Measurements from ENCODE around the gene SYT9. TPM values are rescaled to one million over a fixed set of nuclear protein-coding genes. Genes with fewer than 3 reads are reported as not detected.

Gene SYT9
- total and polyA plus RNA-seq, 2 donors (not counting 1 experiment from before 2014, with no cell fraction given) = not detected

GRCh38 chr11:7484131-7484530 lies 232.4 kb downstream of the SYT9 start:
- no peak overlapping the region for H3K9ac ChIP-seq (ENCODE audit: low read length)
- ATAC-seq (ENCODE audit: low read depth) = no peak
- ChIA-PET CTCF (interaction anchor here (1.0 kb wide), 1 partner anchor 37 kb away, joined by 3 read pairs; no protein-coding TSS in a partner anchor), POLR2A (no interaction called here)
- TF ChIP-seq EZH2 (IDR thresholded peaks at IDR 0.05; ENCODE audit: borderline replicate concordance, insufficient read depth, low read depth, low read length, poor library complexity, severe bottlenecking) = no peak
- TF ChIP-seq CTCF (IDR thresholded peaks at IDR 0.05) = no peak
- H3K4me3 Mint-ChIP-seq = no peak overlapping the region
- H3K4me1 Mint-ChIP-seq = no peaks in the 10 kb centered on the region
- H3K4me3 ChIP-seq (ENCODE audit: control extremely low read depth in 1 of 5, extremely low read depth in 1 of 5, insufficient read depth in 1 of 5, low read depth in 2 of 5, low read length in 4 of 5) = no peak overlapping the region
- H3K27me3 ChIP-seq (replicated peaks in 1 of 4; ENCODE audit: control extremely low read depth in 1 of 4, control insufficient read depth in 3 of 4, insufficient read depth in 4 of 4, low read length in 3 of 4) = no peaks in the 10 kb centered on the region
- H3K9me3 Mint-ChIP-seq (ENCODE audit: insufficient read depth) = no peaks in the 10 kb centered on the region
- no peaks in the 10 kb centered on the region for H3K36me3 ChIP-seq (replicated peaks in 1 of 2; ENCODE audit: control extremely low read depth in 1 of 2, control insufficient read depth in 1 of 2, extremely low read depth in 1 of 2, insufficient read depth in 2 of 2, low read length in 1 of 2)
- no peak overlapping the region for H3K27ac Mint-ChIP-seq
- H4K20me1 ChIP-seq (ENCODE audit: control insufficient read depth, insufficient read depth, low read length, poor library complexity, severe bottlenecking) = no peaks in the 10 kb centered on the region
- H3K27ac ChIP-seq (ENCODE audit: low read length in 2 of 2) = no peak overlapping the region
- no peak for DNase-seq
- no peaks in the 10 kb centered on the region for H3K27me3 Mint-ChIP-seq
- no peaks in the 10 kb centered on the region for H3K79me2 ChIP-seq (ENCODE audit: control insufficient read depth, insufficient read depth, low read length)
- H3K4me1 ChIP-seq (ENCODE audit: control insufficient read depth in 2 of 2, insufficient read depth in 2 of 2, low read length in 2 of 2) = no peaks in the 10 kb centered on the region
- no peak overlapping the region for H2AFZ ChIP-seq (ENCODE audit: insufficient read depth, low read depth, low read length, poor library complexity, severe bottlenecking)
- WGBS (ENCODE audit: insufficient coverage) = 95% methylated on average over 2 of the region's 3 CpGs
- H3K9me3 ChIP-seq (ENCODE audit: control extremely low read depth in 1 of 3, control insufficient read depth in 2 of 3, insufficient read depth in 1 of 3, low read length in 2 of 3) = peaks cover 0 to 3% (median 0%) of the 10 kb centered on the region in 3 donors
- H3K4me2 ChIP-seq (replicated peaks; ENCODE audit: low read depth, low read length, poor library complexity, severe bottlenecking) = no peak overlapping the region
- intact Hi-C loops (cut with micrococcal nuclease) = no loop called here

- POLR2A ChIA-PET = no interaction called here
- no peaks in the 10 kb centered on the region for H3K4me1 Mint-ChIP-seq
- Histone ChIP-seq H3K79me2 (ENCODE audit: control insufficient read depth, insufficient read depth, low read length) (no peaks in the 10 kb centered on the region), H2AFZ (ENCODE audit: insufficient read depth, low read depth, low read length, poor library complexity, severe bottlenecking) (no peak overlapping the region), H3K4me1 (ENCODE audit: control insufficient read depth in 2 of 2, insufficient read depth in 2 of 2, low read length in 2 of 2) (no peaks in the 10 kb centered on the region), H4K20me1 (ENCODE audit: control insufficient read depth, insufficient read depth, low read length, poor library complexity, severe bottlenecking) (no peaks in the 10 kb centered on the region), H3K4me2 (replicated peaks; ENCODE audit: low read depth, low read length, poor library complexity, severe bottlenecking) (no peak overlapping the region), H3K4me3 (ENCODE audit: control extremely low read depth in 1 of 5, extremely low read depth in 1 of 5, insufficient read depth in 1 of 5, low read depth in 2 of 5, low read length in 4 of 5) (no peak overlapping the region), H3K36me3 (replicated peaks in 1 of 2; ENCODE audit: control extremely low read depth in 1 of 2, control insufficient read depth in 1 of 2, extremely low read depth in 1 of 2, insufficient read depth in 2 of 2, low read length in 1 of 2) (no peaks in the 10 kb centered on the region), H3K27me3 (replicated peaks in 1 of 4; ENCODE audit: control extremely low read depth in 1 of 4, control insufficient read depth in 3 of 4, insufficient read depth in 4 of 4, low read length in 3 of 4) (no peaks in the 10 kb centered on the region), H3K9me3 (ENCODE audit: control extremely low read depth in 1 of 3, control insufficient read depth in 2 of 3, insufficient read depth in 1 of 3, low read length in 2 of 3) (peaks cover 0 to 3% (median 0%) of the 10 kb centered on the region in 3 donors), H3K9ac (ENCODE audit: low read length) (no peak overlapping the region), H3K27ac (ENCODE audit: low read length in 2 of 2) (no peak overlapping the region)
- no peak overlapping the region for H3K4me3 Mint-ChIP-seq
- CTCF ChIA-PET = no interaction called here
- DNase-seq (no peak), ATAC-seq (ENCODE audit: low read depth) (no peak)
- TF ChIP-seq EZH2 (IDR thresholded peaks at IDR 0.05; ENCODE audit: borderline replicate concordance, insufficient read depth, low read depth, low read length, poor library complexity, severe bottlenecking) = no peak
- TF ChIP-seq CTCF (IDR thresholded peaks at IDR 0.05) = no peak
- no peaks in the 10 kb centered on the region for H3K9me3 Mint-ChIP-seq (ENCODE audit: insufficient read depth)
- no peaks in the 10 kb centered on the region for H3K27me3 Mint-ChIP-seq
- intact Hi-C loops (cut with micrococcal nuclease) = no loop called here
- no peak overlapping the region for H3K27ac Mint-ChIP-seq
- 86% methylated on average over 1 of the region's 3 CpGs for WGBS (ENCODE audit: insufficient coverage)
These were observed 232.9 kb downstream of the SYT9 start for GRCh38 chr11:7484645-7485044.

Data from B cell (primary cell).